ENCODE measurements around the gene ADGRE3. TPM values are rescaled to one million over a fixed set of nuclear protein-coding genes. Genes with fewer than 3 reads are reported as not detected.
"Not testable (repeated sequence)": the region's sequence is repeated elsewhere in the genome, so short reads cannot be mapped to it uniquely, and the experiment has no call there.

ADGRE3 gene
- total RNA-seq, 3 donors from 2014 or later = 0.24 TPM; not detected in 2

DNA sequence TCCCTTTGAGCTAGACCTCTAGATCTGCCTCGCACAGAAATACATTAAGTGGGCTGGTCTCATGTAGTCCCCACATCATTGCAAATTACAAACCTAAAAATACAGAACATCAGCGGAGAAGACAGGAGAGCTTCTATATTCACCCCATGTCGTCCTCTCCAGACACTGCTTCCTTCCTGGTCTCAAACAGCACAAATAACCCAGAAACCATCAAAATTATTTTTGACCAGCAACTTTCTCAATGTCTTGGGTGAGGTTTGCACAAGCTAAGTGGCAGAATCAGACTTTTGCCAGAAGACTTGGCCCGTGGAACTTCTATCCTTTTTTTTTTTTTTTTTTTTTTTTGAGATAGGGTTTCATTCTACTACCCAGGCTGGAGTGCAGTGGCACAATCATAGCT is 63.6 kb downstream of the ADGRE3 start:
- TF ChIP-seq, protein P1, sequence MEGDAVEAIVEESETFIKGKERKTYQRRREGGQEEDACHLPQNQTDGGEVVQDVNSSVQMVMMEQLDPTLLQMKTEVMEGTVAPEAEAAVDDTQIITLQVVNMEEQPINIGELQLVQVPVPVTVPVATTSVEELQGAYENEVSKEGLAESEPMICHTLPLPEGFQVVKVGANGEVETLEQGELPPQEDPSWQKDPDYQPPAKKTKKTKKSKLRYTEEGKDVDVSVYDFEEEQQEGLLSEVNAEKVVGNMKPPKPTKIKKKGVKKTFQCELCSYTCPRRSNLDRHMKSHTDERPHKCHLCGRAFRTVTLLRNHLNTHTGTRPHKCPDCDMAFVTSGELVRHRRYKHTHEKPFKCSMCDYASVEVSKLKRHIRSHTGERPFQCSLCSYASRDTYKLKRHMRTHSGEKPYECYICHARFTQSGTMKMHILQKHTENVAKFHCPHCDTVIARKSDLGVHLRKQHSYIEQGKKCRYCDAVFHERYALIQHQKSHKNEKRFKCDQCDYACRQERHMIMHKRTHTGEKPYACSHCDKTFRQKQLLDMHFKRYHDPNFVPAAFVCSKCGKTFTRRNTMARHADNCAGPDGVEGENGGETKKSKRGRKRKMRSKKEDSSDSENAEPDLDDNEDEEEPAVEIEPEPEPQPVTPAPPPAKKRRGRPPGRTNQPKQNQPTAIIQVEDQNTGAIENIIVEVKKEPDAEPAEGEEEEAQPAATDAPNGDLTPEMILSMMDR (IDR thresholded peaks at IDR 0.05) = no peak
- no peak for DNase-seq
- H3K36me3 ChIP-seq (ENCODE audit: low read depth) = no peaks in the 10 kb centered on the region

DNA sequence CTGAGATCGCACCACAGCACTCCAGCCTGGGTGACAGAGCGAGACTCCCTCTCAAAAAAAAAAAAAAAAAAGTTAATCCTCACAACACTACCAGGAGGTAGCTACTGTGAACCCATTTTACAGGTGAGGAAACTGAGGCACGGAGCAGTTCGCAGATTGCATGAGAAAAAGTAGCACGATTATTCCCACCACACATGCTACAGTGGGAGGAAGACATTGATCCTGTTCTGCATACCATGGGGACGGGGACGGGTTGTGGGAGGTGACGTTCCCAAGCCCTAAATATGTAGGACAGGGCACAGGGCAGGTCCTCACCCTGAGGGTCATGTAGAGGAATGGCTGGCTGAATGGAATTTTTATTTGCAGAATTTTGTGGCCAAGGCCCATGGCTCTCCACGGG is 68.0 kb downstream of the ADGRE3 start:
- ATAC-seq (no peak), DNase-seq (no peak)
- no peaks in the 10 kb centered on the region for H3K9me3 ChIP-seq
- no peak overlapping the region for H3K4me3 ChIP-seq
- TF ChIP-seq, protein P1 (IDR thresholded peaks at IDR 0.05) = no peak
- no peaks in the 10 kb centered on the region for H3K4me1 ChIP-seq (ENCODE audit: low read depth)
- intact Hi-C loops (cut with DNase I, micrococcal nuclease) = no loop called here
- H3K36me3 ChIP-seq (ENCODE audit: low read depth) = no peaks in the 10 kb centered on the region

More for the DNA sequence above, 63.6 kb downstream of the ADGRE3 start:
- no peak for ATAC-seq
- no peaks in the 10 kb centered on the region for H3K9me3 ChIP-seq
- H3K4me1 ChIP-seq (ENCODE audit: low read depth) = no peaks in the 10 kb centered on the region
- intact Hi-C loops (cut with DNase I, micrococcal nuclease) = no loop called here
- no peak overlapping the region for H3K4me3 ChIP-seq

DNA sequence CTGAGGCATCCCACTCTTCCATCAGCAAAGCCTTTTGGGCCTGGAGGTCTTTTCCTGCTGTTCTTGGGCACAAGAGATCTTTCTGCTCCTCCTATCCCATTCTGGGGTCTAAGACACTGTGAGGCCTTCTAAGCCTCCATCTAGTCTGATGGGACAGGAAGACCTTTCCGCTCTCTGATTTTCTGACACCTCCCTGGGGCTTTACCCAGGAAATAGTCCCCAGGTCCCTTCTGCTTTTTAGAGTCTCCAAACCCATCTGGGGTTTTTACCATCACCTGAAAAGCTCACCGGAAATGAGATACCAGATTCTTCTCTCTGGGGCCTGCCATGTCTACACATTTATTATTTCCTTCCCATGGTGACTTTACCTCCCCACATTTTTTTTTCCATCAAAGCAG is 70.7 kb downstream of the ADGRE3 start:
- Histone ChIP-seq H3K36me3 (ENCODE audit: low read depth) (no peaks in the 10 kb centered on the region), H3K4me3 (no peak overlapping the region), H3K9me3 (no peaks in the 10 kb centered on the region), H3K4me1 (ENCODE audit: low read depth) (no peaks in the 10 kb centered on the region)
- TF ChIP-seq, protein P1 (IDR thresholded peaks at IDR 0.05) = no peak
- DNase-seq (no peak), ATAC-seq (peak; percentile 40)
- intact Hi-C loops (cut with DNase I, micrococcal nuclease) = no loop called here

DNA sequence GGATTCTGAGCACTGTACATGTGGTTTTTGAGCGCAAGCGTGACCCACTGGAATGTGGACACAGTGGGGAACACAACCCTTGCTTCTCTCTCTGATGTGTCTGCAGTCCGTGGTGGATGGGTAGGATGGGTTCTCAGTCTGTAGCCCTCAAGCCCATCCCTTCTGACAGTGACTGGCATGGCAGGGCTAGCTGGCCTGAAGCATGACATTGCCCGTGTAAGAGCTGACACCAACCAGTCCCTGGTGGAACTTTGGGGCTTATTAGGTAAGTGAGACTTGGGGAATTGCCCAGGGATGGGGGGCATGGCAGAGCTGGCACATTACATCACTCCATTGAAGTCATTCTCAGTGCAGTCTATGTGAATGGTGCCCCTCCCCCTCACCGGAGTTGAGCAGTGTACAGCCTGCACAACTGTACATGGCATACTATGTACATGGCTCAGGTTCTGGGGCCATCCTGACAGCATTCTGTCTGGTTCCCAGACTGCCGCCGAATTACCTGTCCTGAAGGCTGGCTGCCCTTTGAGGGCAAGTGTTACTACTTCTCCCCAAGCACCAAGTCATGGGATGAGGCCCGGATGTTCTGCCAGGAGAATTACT is 75.0 kb downstream of the ADGRE3 start:
- DNase-seq = no peak
- no peak overlapping the region for H3K4me3 ChIP-seq
- intact Hi-C loops (cut with DNase I, micrococcal nuclease) = no loop called here
- ATAC-seq = no peak
- no peaks in the 10 kb centered on the region for H3K4me1 ChIP-seq (ENCODE audit: low read depth)
- TF ChIP-seq, protein P1 (IDR thresholded peaks at IDR 0.05) = no peak
- no peaks in the 10 kb centered on the region for H3K9me3 ChIP-seq
- H3K36me3 ChIP-seq (ENCODE audit: low read depth) = no peaks in the 10 kb centered on the region

DNA sequence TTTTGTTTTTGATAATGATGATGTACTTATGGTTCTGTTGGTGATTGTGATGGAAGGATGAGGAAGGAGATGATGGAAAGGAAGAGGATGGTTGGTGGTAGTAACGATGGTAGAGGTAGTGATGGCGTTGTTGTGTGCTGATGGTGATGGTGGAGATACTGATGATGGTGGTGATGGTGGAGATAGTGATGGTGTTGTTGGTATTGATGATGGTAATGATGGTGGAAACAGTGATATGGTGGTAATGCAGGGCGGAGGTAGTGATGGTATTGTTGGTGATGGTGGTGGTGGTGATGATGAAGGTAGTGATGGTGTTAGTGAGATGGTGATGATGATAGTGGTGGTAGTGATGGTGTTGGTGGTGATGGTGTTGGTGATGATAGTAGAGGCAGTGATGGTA is 79.1 kb downstream of the ADGRE3 start:
- H3K4me3 ChIP-seq = no peak overlapping the region
- no peak for DNase-seq
- H3K36me3 ChIP-seq (ENCODE audit: low read depth) = no peaks in the 10 kb centered on the region
- ATAC-seq = no peak
- H3K4me1 ChIP-seq (ENCODE audit: low read depth) = no peaks in the 10 kb centered on the region
- intact Hi-C loops (cut with DNase I, micrococcal nuclease) = no loop called here
- TF ChIP-seq, protein P1 (IDR thresholded peaks at IDR 0.05) = no peak
- H3K9me3 ChIP-seq = no peaks in the 10 kb centered on the region

DNA sequence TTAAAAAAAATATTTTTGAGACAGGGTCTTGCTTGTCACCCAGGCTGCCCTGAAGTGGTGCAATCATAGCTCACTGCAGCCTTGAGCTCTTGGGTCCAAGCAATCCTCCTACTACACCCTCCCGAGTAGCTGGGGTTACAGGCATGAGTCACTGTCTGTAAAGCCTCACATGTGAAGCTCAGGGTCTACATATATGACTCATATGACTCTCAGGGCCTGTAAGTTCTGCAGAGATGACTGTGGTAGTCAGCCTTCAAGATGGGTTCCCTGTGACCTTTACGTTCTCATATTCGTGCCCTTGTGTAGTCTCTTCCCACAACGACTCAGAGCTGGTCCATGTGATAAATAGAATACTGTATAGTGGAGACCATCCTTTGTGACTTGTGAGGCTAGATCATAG is 85.2 kb downstream of the ADGRE3 start:
- H3K4me3 ChIP-seq; H3K36me3 ChIP-seq (ENCODE audit: low read depth); DNase-seq; H3K4me1 ChIP-seq (ENCODE audit: low read depth); ATAC-seq; H3K9me3 ChIP-seq; intact Hi-C loops (cut with DNase I, micrococcal nuclease): not testable (repeated sequence)

DNA sequence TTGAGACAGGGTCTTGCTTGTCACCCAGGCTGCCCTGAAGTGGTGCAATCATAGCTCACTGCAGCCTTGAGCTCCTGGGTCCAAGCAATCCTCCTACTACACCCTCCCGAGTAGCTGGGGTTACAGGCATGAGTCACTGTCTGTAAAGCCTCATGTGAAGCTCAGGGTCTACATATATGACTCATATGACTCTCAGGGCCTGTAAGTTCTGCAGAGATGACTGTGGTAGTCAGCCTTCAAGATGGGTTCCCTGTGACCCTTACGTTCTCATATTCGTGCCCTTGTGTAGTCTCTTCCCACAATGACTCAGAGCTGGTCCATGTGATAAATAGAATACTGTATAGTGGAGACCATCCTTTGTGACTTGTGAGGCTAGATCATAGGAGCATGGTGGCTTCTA is 89.5 kb downstream of the ADGRE3 start:
- H3K9me3 ChIP-seq; H3K4me1 ChIP-seq (ENCODE audit: low read depth); H3K4me3 ChIP-seq; DNase-seq; H3K36me3 ChIP-seq (ENCODE audit: low read depth); intact Hi-C loops (cut with DNase I, micrococcal nuclease): not testable (repeated sequence)
- ATAC-seq = peak; percentile 36

DNA sequence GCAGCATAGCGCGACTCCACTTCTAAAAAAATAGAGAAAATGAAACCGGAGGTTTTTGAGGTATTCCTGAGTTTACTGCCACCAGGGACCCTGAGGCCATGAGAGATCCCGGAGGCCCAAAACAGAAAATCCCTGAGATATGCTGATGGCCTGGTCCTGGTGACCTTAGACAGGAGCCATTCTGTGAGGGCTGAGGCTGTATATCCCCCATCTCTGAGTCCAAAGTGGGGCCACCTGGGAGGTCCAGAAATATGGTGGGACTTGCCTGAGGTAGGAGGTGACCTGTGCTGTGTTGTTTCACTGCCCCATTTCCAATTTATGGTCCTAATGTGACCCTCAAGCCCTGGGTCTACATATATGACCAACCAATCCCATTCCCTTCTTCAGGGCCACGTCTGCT is 90.3 kb downstream of the ADGRE3 start:
- DNase-seq; H3K4me1 ChIP-seq (ENCODE audit: low read depth); ATAC-seq; H3K4me3 ChIP-seq; H3K9me3 ChIP-seq; intact Hi-C loops (cut with DNase I, micrococcal nuclease); H3K36me3 ChIP-seq (ENCODE audit: low read depth): not testable (repeated sequence)
